ENCODE results near the gene SORBS2.

SORBS2 gene

GRCh38 chr4:185602397-185602796, 209.6 kb downstream of the SORBS2 start:
- no peaks in the 10 kb centered on the region for H3K4me1 ChIP-seq (ENCODE audit: insufficient read depth, low read length)
- H3K4me3 ChIP-seq (ENCODE audit: low read length), result no peak overlapping the region
- H3K27me3 ChIP-seq (ENCODE audit: insufficient read depth, low read length), result no peaks in the 10 kb centered on the region
- H3K36me3 ChIP-seq (ENCODE audit: insufficient read depth, low read depth, low read length), result no peaks in the 10 kb centered on the region; the same call in 1 of the 2 replicates
- H3K9ac ChIP-seq (ENCODE audit: low read depth, low read length), result no peak overlapping the region
- H3K27ac ChIP-seq (ENCODE audit: low read length), result no peak overlapping the region
- H3K9me3 ChIP-seq (ENCODE audit: insufficient read depth, low read depth, low read length), result no peaks in the 10 kb centered on the region

DNA sequence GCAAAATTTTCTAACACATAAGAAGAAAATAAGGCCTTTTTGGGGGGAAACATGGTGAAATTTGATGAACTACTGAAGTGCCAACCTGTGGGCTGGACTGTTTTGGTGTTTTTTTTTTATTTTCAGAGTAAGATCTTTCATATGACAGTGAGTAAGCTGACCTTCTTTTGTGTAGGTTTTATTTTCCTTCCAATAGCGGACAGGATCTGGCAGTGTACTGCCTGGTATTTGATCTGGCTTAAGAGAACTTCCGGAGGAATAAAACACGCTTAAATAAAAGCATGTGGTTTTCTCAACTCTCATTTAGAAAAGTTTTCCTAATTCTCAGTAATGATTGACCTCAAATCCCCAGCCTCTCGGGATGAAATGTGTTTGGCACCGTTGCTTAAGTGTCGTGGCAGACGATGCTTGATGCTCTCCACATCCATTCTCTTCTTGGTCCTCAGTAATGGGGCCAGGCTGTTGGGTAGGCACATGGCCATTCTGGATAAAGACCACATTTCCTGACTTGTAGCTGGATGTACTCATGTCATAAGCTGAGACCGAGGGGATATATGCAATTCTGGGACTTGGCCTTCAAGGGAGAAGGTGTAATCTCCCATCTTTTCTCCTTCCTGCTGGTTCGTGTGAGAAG, 211.1 kb downstream of the SORBS2 start:
- H3K4me3 ChIP-seq (ENCODE audit: low read length), result no peak overlapping the region
- H3K9me3 ChIP-seq (ENCODE audit: insufficient read depth, low read depth, low read length), result no peaks in the 10 kb centered on the region
- H3K36me3 ChIP-seq (ENCODE audit: insufficient read depth, low read depth, low read length), result no peaks in the 10 kb centered on the region; the same call in 1 of the 2 replicates
- no peaks in the 10 kb centered on the region for H3K4me1 ChIP-seq (ENCODE audit: insufficient read depth, low read length)
- no peaks in the 10 kb centered on the region for H3K27me3 ChIP-seq (ENCODE audit: insufficient read depth, low read length)
- no peak overlapping the region for H3K9ac ChIP-seq (ENCODE audit: low read depth, low read length)
- H3K27ac ChIP-seq (ENCODE audit: low read length), result no peak overlapping the region

GRCh38 chr4:185599553-185600243, 212.3 kb downstream of the SORBS2 start:
- Histone ChIP-seq H3K9me3 (ENCODE audit: insufficient read depth, low read depth, low read length) (no peaks in the 10 kb centered on the region), H3K4me3 (ENCODE audit: low read length) (no peak overlapping the region), H3K27me3 (ENCODE audit: insufficient read depth, low read length) (no peaks in the 10 kb centered on the region), H3K9ac (ENCODE audit: low read depth, low read length) (no peak overlapping the region), H3K27ac (ENCODE audit: low read length) (no peak overlapping the region), H3K36me3 (ENCODE audit: insufficient read depth, low read depth, low read length) (no peaks in the 10 kb centered on the region), H3K4me1 (ENCODE audit: insufficient read depth, low read length) (no peaks in the 10 kb centered on the region)

DNA sequence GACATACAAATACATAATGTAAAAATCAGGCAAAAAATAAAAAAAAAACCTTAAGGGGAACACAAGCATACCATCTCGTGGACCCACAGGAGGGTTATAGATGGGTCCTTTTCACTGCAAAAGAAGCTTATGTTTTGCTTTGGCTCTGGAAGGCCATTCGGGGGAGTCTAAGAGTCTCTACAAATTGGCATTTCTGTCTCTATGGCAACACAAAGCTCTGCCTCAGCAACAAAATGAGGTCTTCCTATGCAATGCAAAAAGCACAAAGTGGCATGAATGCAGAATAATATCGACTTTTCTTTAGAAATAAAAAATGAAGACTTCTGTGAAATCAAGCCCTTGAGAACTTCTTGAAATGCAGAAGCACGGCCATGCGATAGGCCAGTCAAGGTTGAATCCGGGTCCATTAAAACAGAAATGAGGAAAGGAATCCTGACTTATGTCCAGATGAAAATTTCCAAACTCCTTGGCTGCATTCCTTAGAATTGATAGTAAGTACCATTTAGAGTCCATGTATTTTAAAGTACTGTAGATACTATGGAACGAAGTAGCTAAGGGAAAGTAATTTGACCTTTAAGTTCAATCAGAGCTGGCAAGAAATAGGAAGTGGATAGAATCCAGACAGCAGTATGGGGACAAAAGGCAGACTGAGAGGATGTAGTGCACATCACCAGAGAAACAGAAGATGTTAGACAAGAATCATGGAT, 213.0 kb downstream of the SORBS2 start:
- no peak overlapping the region for H3K27ac ChIP-seq (ENCODE audit: low read length)
- no peaks in the 10 kb centered on the region for H3K9me3 ChIP-seq (ENCODE audit: insufficient read depth, low read depth, low read length)
- H3K27me3 ChIP-seq (ENCODE audit: insufficient read depth, low read length), result no peaks in the 10 kb centered on the region
- H3K36me3 ChIP-seq (ENCODE audit: insufficient read depth, low read depth, low read length), result no peaks in the 10 kb centered on the region
- no peaks in the 10 kb centered on the region for H3K4me1 ChIP-seq (ENCODE audit: insufficient read depth, low read length)
- no peak overlapping the region for H3K9ac ChIP-seq (ENCODE audit: low read depth, low read length)
- no peak overlapping the region for H3K4me3 ChIP-seq (ENCODE audit: low read length)

DNA sequence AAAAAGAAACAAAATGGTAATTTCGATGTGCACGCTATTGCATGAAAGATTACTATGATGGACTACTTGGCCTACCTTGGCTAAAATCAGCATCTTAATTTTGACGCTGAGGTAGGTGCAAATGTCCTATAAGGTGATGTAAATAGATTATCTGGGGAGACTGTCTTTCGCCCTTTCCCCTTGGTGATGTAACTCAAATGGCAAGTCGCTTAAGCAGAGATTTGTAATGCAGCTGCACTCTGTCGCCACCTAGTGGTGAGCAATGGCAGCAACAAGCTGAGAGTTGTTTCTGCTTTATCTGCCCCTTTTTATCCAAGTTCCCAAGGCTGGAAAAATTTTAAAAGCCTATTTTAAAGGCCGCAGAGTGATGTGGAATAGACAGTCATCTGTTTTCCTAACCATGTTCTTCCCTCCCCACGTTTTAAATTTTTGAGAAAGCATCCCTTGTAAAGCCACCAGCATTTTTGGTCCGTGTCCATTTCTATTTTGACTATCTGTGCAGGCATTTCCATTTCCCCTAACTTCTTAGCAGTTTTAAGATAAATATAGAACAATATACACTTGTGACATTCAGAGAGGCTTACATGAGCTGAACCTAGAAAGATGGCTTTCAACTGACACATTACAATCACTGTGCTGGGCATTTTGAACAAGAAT, 214.3 kb downstream of the SORBS2 start:
- Histone ChIP-seq H3K9ac (ENCODE audit: low read depth, low read length) (no peak overlapping the region), H3K9me3 (ENCODE audit: insufficient read depth, low read depth, low read length) (no peaks in the 10 kb centered on the region), H3K27me3 (ENCODE audit: insufficient read depth, low read length) (no peaks in the 10 kb centered on the region), H3K36me3 (ENCODE audit: insufficient read depth, low read depth, low read length) (no peaks in the 10 kb centered on the region), H3K4me3 (ENCODE audit: low read length) (no peak overlapping the region), H3K27ac (ENCODE audit: low read length) (no peak overlapping the region), H3K4me1 (ENCODE audit: insufficient read depth, low read length) (no peaks in the 10 kb centered on the region)

GRCh38 chr4:185592845-185593488, 219.0 kb downstream of the SORBS2 start:
- H3K36me3 ChIP-seq (ENCODE audit: insufficient read depth, low read depth, low read length), result no peaks in the 10 kb centered on the region
- no peak overlapping the region for H3K27ac ChIP-seq (ENCODE audit: low read length)
- no peaks in the 10 kb centered on the region for H3K9me3 ChIP-seq (ENCODE audit: insufficient read depth, low read depth, low read length)
- H3K9ac ChIP-seq (ENCODE audit: low read depth, low read length), result no peak overlapping the region
- H3K4me1 ChIP-seq (ENCODE audit: insufficient read depth, low read length), result peaks cover 9% of the 10 kb centered on the region; the same call in 1 of the 2 replicates
- H3K27me3 ChIP-seq (ENCODE audit: insufficient read depth, low read length), result peaks cover 14% of the 10 kb centered on the region
- H3K4me3 ChIP-seq (ENCODE audit: low read length), result no peak overlapping the region

GRCh38 chr4:185592438-185592837, 219.6 kb downstream of the SORBS2 start:
- Histone ChIP-seq H3K4me1 (ENCODE audit: insufficient read depth, low read length) (peaks cover 11% of the 10 kb centered on the region; the same call in 1 of the 2 replicates), H3K27ac (ENCODE audit: low read length) (no peak overlapping the region), H3K27me3 (ENCODE audit: insufficient read depth, low read length) (peaks cover 19% of the 10 kb centered on the region), H3K9ac (ENCODE audit: low read depth, low read length) (no peak overlapping the region), H3K36me3 (ENCODE audit: insufficient read depth, low read depth, low read length) (no peaks in the 10 kb centered on the region), H3K4me3 (ENCODE audit: low read length) (no peak overlapping the region), H3K9me3 (ENCODE audit: insufficient read depth, low read depth, low read length) (no peaks in the 10 kb centered on the region)

DNA sequence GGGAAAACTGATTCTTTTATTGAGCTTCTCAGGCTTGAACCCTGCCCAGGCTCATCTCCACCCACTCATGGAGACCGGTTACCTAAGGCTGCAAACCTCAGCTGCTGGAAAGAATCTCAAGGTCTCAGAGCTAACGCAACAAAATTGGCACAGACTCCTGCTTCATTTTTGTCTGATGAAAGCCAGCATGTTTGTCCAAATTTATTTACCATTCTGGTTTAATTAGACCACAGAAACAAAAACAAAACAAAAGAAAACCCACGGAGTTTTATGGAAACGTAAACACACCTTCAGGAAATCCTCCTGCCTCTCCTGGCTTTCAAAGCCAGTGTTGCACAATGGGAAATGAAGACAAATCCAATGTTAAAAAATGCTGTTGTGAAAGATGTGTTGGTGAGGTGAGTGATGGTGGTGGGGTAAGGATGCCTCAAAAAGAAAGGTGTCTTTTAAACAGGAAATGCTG, 220.3 kb downstream of the SORBS2 start:
- Histone ChIP-seq H3K27ac (ENCODE audit: low read length) (no peak overlapping the region), H3K4me3 (ENCODE audit: low read length) (no peak overlapping the region), H3K9me3 (ENCODE audit: insufficient read depth, low read depth, low read length) (no peaks in the 10 kb centered on the region), H3K9ac (ENCODE audit: low read depth, low read length) (no peak overlapping the region), H3K4me1 (ENCODE audit: insufficient read depth, low read length) (peaks cover 18% of the 10 kb centered on the region), H3K36me3 (ENCODE audit: insufficient read depth, low read depth, low read length) (no peaks in the 10 kb centered on the region), H3K27me3 (ENCODE audit: insufficient read depth, low read length) (peaks cover 20% of the 10 kb centered on the region)

- H3K27ac ChIP-seq (ENCODE audit: low read length), result no peak overlapping the region
- H3K4me3 ChIP-seq (ENCODE audit: low read length), result no peak overlapping the region
- no peaks in the 10 kb centered on the region for H3K36me3 ChIP-seq (ENCODE audit: insufficient read depth, low read depth, low read length)
- H3K9me3 ChIP-seq (ENCODE audit: insufficient read depth, low read depth, low read length), result no peaks in the 10 kb centered on the region
- no peak overlapping the region for H3K9ac ChIP-seq (ENCODE audit: low read depth, low read length)
- peaks cover 25% of the 10 kb centered on the region for H3K4me1 ChIP-seq (ENCODE audit: insufficient read depth, low read length)
- H3K27me3 ChIP-seq (ENCODE audit: insufficient read depth, low read length), result peaks cover 20% of the 10 kb centered on the region
Measured at GRCh38 chr4:185590982-185591381, 221.0 kb downstream of the SORBS2 start.

DNA sequence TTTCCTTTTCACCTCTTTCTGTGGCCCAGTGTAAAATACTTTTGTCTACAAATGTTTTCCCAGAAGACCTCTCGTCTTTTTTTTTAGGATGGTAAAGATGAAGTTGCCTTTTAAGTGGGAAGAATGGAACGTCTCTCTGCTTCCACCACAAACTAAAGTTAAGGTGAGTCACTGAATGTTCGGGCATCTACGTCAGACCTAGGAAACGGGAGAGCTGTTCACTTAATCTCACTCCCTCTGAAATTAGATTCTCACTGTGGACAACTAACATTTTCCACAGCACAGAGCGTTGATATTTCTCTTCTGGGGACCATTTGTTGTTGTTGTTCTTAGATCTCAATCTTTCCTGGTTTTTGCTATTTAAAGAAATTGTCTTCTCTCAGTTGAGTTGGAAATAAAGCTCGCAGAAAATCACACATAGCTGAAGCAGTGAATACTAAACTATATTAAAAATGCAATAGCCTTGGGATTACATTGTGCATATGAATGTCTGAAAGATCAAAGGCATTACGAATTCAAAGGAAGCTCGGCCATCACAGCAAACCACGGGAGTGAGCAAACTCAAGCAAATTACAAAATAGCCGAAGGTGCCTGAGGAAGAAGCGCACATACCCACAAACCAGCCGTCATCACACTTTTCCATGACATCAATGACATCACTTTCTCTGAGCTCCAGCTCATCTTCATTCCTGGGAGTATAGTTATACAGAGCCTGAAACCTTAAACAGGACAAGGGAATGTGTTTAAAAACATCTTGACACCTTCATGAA, 222.7 kb downstream of the SORBS2 start:
- Histone ChIP-seq H3K27me3 (ENCODE audit: insufficient read depth, low read length) (peaks cover 20% of the 10 kb centered on the region), H3K9ac (ENCODE audit: low read depth, low read length) (no peak overlapping the region), H3K4me1 (ENCODE audit: insufficient read depth, low read length) (peaks cover 30% of the 10 kb centered on the region), H3K4me3 (ENCODE audit: low read length) (no peak overlapping the region), H3K9me3 (ENCODE audit: insufficient read depth, low read depth, low read length) (no peaks in the 10 kb centered on the region), H3K27ac (ENCODE audit: low read length) (no peak overlapping the region), H3K36me3 (ENCODE audit: insufficient read depth, low read depth, low read length) (no peaks in the 10 kb centered on the region)

All from iPS-20b (cell line).